ENCODE results near the gene ARL8B. TPM values are rescaled to one million over a fixed set of nuclear protein-coding genes. Genes with fewer than 3 reads are reported as not detected.
A peak's percentile ranks its signal among the peaks of the same experiment; 100 is the strongest.

The ARL8B gene
- total and polyA plus RNA-seq, 7 donors, result 35.1 to 266 (median 141) TPM

GRCh38 chr3:5165698-5166097 is 43.6 kb downstream of the ARL8B start:
- Histone ChIP-seq H3K27ac (no peak overlapping the region), H3K4me1 (peaks cover 52% of the 10 kb centered on the region), H3K9me3 (no peaks in the 10 kb centered on the region), H3K36me3 (ENCODE audit: insufficient read depth in 1 of 2, low read depth in 1 of 2) (peaks cover 0 to 3% of the 10 kb centered on the region in 2 donors), H3K4me3 (no peak overlapping the region), H3K27me3 (ENCODE audit: insufficient read depth in 3 of 3, low read length in 2 of 3) (no peaks in the 10 kb centered on the region)
- ATAC-seq, result peak; percentile 33 to 90 (median 78)
- WGBS, 3 donors, result 61 to 85% (median 79%) methylated on average over 4 of the region's 4 CpGs
- TF ChIP-seq CTCF (IDR thresholded peaks at IDR 0.05), result no peak
- DNase-seq, result no peak
- intact Hi-C loops (cut with DNase I), result loop anchor here in 1 of 2 donors (5.0 kb wide), 1 partner anchor 38 kb away; no protein-coding TSS in a partner anchor

- Histone ChIP-seq H3K27ac (no peak overlapping the region), H3K4me3 (no peak overlapping the region), H3K9me3 (no peaks in the 10 kb centered on the region), H3K4me1 (peaks cover 41% of the 10 kb centered on the region), H3K36me3 (ENCODE audit: insufficient read depth in 1 of 2, low read depth in 1 of 2) (peaks cover 0 to 15% of the 10 kb centered on the region in 2 donors), H3K27me3 (ENCODE audit: insufficient read depth in 3 of 3, low read length in 2 of 3) (no peaks in the 10 kb centered on the region)
- intact Hi-C loops (cut with DNase I), result loop anchor here in 1 of 2 donors (5.0 kb wide), 1 partner anchor 40 kb away; no protein-coding TSS in a partner anchor
- no peak for TF ChIP-seq CTCF (IDR thresholded peaks at IDR 0.05)
- 53 to 72% (median 57%) methylated on average over 2 of the region's 2 CpGs for WGBS, 3 donors
- ATAC-seq (no peak), DNase-seq (no peak)
These were observed 44.8 kb downstream of the ARL8B start for GRCh38 chr3:5166846-5167245.

GRCh38 chr3:5168110-5168509 is 46.0 kb downstream of the ARL8B start:
- ATAC-seq, result peak in 1 of 4 donors; percentile 2
- no peak for TF ChIP-seq CTCF (IDR thresholded peaks at IDR 0.05)
- no peaks in the 10 kb centered on the region for H3K9me3 ChIP-seq
- DNase-seq, result no peak
- H3K27me3 ChIP-seq (ENCODE audit: insufficient read depth in 3 of 3, low read length in 2 of 3), result no peaks in the 10 kb centered on the region
- peaks cover 30% of the 10 kb centered on the region for H3K4me1 ChIP-seq
- H3K27ac ChIP-seq, result no peak overlapping the region
- H3K36me3 ChIP-seq (ENCODE audit: insufficient read depth in 1 of 2, low read depth in 1 of 2), result peaks cover 4 to 27% of the 10 kb centered on the region in 2 donors
- intact Hi-C loops (cut with DNase I), result loop anchor here in 1 of 2 donors (5.0 kb wide), 1 partner anchor 41 kb away; no protein-coding TSS in a partner anchor
- WGBS, 3 donors, result 93 to 96% (median 96%) methylated on average over 4 of the region's 4 CpGs
- H3K4me3 ChIP-seq, result no peak overlapping the region

GRCh38 chr3:5169807-5170206 is 47.7 kb downstream of the ARL8B start:
- WGBS, 3 donors, result 61 to 73% (median 65%) methylated on average over 2 of the region's 2 CpGs
- Histone ChIP-seq H3K4me1 (peaks cover 17% of the 10 kb centered on the region), H3K36me3 (ENCODE audit: insufficient read depth in 1 of 2, low read depth in 1 of 2) (peaks cover 4 to 44% of the 10 kb centered on the region in 2 donors), H3K27me3 (ENCODE audit: insufficient read depth in 3 of 3, low read length in 2 of 3) (no peaks in the 10 kb centered on the region), H3K9me3 (no peaks in the 10 kb centered on the region), H3K27ac (no peak overlapping the region), H3K4me3 (no peak overlapping the region)
- TF ChIP-seq CTCF (IDR thresholded peaks at IDR 0.05), result no peak
- no peak for DNase-seq
- no peak for ATAC-seq
- intact Hi-C loops (cut with DNase I), result loop anchor here (2.0 to 5.0 kb wide), 2 partner anchors 13 to 43 kb away; no protein-coding TSS in a partner anchor

- H3K27me3 ChIP-seq (ENCODE audit: insufficient read depth in 3 of 3, low read length in 2 of 3), result no peaks in the 10 kb centered on the region
- H3K27ac ChIP-seq, result no peak overlapping the region
- H3K4me1 ChIP-seq, result peaks cover 5% of the 10 kb centered on the region
- H3K4me3 ChIP-seq, result no peak overlapping the region
- ATAC-seq (no peak), DNase-seq (no peak)
- 83 to 99% (median 96%) methylated on average over 5 of the region's 5 CpGs for WGBS, 3 donors
- peaks cover 4 to 56% of the 10 kb centered on the region in 2 donors for H3K36me3 ChIP-seq (ENCODE audit: insufficient read depth in 1 of 2, low read depth in 1 of 2)
- intact Hi-C loops (cut with DNase I), result loop anchor here in 1 of 2 donors (2.0 kb wide), 1 partner anchor 14 kb away; no protein-coding TSS in a partner anchor
- no peaks in the 10 kb centered on the region for H3K9me3 ChIP-seq
- no peak for TF ChIP-seq CTCF (IDR thresholded peaks at IDR 0.05)
These were observed 48.9 kb downstream of the ARL8B start for GRCh38 chr3:5170975-5171374.
